Breast epithelium (tissue), 3 donors: ENCODE measurements around the gene SYT7.

ENCODE experiments used
- POLR2A ChIP-seq: fragments of 450-650 bp; IDR thresholded peaks from one replicate; pipeline ENCODE4 v1.6.1; 2016; ENCODE audit warnings: antibody characterized with exemption, mild to moderate bottlenecking, moderate library complexity
- TF ChIP-seq, protein P1 (sequence below), 3 donors: fragments of 450-650 bp; IDR thresholded peaks; one replicate each; pipeline ENCODE4 v1.5.1; 2016 to 2017; ENCODE audit warnings: antibody characterized with exemption in 3 of 3, mild to moderate bottlenecking in 3 of 3, moderate library complexity in 3 of 3

DNA sequence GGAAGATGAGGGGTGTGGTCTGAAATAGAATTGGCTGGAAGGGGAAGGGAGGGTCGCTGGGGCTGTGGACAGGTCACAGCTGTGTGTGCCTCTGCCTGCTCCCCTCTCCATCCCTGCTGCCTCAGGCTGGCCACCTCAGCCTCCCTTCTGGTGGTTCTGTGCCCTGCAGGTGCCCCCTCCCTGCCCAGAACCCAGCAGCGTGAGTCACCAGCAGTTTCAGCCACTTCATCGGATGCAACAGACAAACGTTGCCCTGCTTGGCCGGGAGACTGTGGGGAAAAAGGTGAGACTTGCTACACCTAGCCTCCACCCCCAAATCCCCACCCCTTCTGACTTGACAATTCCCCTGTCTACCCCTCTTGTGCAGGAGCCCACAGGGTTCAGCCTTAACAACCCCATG lies 94.1 kb downstream of the SYT7 start:
- no peak for TF ChIP-seq POLR2A
- TF ChIP-seq, protein P1, sequence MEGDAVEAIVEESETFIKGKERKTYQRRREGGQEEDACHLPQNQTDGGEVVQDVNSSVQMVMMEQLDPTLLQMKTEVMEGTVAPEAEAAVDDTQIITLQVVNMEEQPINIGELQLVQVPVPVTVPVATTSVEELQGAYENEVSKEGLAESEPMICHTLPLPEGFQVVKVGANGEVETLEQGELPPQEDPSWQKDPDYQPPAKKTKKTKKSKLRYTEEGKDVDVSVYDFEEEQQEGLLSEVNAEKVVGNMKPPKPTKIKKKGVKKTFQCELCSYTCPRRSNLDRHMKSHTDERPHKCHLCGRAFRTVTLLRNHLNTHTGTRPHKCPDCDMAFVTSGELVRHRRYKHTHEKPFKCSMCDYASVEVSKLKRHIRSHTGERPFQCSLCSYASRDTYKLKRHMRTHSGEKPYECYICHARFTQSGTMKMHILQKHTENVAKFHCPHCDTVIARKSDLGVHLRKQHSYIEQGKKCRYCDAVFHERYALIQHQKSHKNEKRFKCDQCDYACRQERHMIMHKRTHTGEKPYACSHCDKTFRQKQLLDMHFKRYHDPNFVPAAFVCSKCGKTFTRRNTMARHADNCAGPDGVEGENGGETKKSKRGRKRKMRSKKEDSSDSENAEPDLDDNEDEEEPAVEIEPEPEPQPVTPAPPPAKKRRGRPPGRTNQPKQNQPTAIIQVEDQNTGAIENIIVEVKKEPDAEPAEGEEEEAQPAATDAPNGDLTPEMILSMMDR (IDR thresholded peaks at IDR 0.05), result no peak
